Neural crest cell (in vitro differentiated cells): ENCODE measurements around the gene TBC1D20. TPM values are rescaled to one million over a fixed set of nuclear protein-coding genes. Genes with fewer than 3 reads are reported as not detected.

ENCODE experiments used
- DNase-seq: peaks from one replicate; pipeline ENCODE4 v3.0.0; 2021; ENCODE audit warnings: low read depth, mixed read lengths, low spot score
- H3K27ac Mint-ChIP-seq: one replicate; pipeline ENCODE4 v1.8.0; 2021; ENCODE audit warnings: mild to moderate bottlenecking, mixed read lengths; ENCODE audit not compliant: unreplicated experiment
- H3K27me3 Mint-ChIP-seq: 2 replicates; pipeline ENCODE4 v1.8.0; 2021; ENCODE audit warnings: low read depth, mild to moderate bottlenecking, mixed read lengths
- H3K36me3 Mint-ChIP-seq: 2 replicates; pipeline ENCODE4 v1.8.0; 2021; ENCODE audit warnings: low read depth, mild to moderate bottlenecking, mixed read lengths
- H3K4me1 Mint-ChIP-seq: 2 replicates; pipeline ENCODE4 v1.8.0; 2021; ENCODE audit warnings: mixed read lengths
- H3K4me3 Mint-ChIP-seq: one replicate; pipeline ENCODE4 v1.8.0; 2021; ENCODE audit warnings: mild to moderate bottlenecking, mixed read lengths
- H3K9me3 Mint-ChIP-seq: 2 replicates; pipeline ENCODE4 v1.8.0; 2021; ENCODE audit warnings: mixed read lengths
- total RNA-seq: library from RNA; stranded (reverse); gene quantifications from 2 replicates; pipeline ENCODE4 v1.2.1, GENCODE V29; 2021
- TF ChIP-seq, protein P1 (sequence below): fragments of 200-600 bp; sonication (generic); conservative IDR thresholded peaks from 2 replicates; pipeline ENCODE4 v1.5.0; 2021; ENCODE audit warnings: antibody characterized with exemption, mild to moderate bottlenecking

Gene TBC1D20
- total RNA-seq, 1 donor from 2014 or later: 30.4 TPM

DNA sequence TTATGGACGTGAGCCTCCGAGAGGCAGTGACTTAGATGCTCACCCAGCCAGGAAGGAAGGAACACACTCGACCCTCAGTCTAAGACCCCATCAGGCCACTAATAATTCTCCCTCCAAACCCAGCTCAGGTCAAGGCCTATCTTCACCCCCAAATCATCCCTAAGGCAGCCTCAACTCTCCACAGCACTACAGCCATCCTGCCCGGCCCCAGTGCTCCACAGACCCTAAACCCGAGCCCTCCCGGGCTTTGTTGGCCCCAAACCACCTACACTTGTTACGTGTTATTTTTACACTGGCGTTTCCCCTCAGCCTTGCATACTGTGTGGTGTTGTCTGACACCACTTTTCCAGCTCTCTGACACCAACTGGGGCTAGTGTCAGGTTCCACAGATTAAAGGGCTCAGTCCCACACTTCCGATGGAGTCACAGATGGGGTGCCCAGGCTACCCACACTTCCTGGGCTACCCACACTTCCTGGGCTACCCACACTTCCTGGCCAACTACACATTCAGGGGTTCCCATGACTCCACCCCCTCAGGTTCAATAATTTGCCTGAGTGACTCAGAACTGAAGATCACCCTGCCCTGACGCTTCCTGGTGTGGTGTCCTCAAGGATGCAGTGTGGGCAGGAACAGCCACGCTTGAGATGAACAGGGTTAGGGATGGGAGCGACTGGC lies 28.9 kb downstream of the TBC1D20 start:
- peaks cover 4% of the 10 kb centered on the region for H3K27me3 Mint-ChIP-seq
- peak overlapping the region; percentile 87 for H3K27ac Mint-ChIP-seq
- H3K4me1 Mint-ChIP-seq: peaks cover 12% of the 10 kb centered on the region
- H3K36me3 Mint-ChIP-seq: peaks cover 4% of the 10 kb centered on the region
- no peaks in the 10 kb centered on the region for H3K9me3 Mint-ChIP-seq
- peak overlapping the region; percentile 14 for H3K4me3 Mint-ChIP-seq
- TF ChIP-seq, protein P1, sequence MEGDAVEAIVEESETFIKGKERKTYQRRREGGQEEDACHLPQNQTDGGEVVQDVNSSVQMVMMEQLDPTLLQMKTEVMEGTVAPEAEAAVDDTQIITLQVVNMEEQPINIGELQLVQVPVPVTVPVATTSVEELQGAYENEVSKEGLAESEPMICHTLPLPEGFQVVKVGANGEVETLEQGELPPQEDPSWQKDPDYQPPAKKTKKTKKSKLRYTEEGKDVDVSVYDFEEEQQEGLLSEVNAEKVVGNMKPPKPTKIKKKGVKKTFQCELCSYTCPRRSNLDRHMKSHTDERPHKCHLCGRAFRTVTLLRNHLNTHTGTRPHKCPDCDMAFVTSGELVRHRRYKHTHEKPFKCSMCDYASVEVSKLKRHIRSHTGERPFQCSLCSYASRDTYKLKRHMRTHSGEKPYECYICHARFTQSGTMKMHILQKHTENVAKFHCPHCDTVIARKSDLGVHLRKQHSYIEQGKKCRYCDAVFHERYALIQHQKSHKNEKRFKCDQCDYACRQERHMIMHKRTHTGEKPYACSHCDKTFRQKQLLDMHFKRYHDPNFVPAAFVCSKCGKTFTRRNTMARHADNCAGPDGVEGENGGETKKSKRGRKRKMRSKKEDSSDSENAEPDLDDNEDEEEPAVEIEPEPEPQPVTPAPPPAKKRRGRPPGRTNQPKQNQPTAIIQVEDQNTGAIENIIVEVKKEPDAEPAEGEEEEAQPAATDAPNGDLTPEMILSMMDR: no peak
- no peak for DNase-seq

DNA sequence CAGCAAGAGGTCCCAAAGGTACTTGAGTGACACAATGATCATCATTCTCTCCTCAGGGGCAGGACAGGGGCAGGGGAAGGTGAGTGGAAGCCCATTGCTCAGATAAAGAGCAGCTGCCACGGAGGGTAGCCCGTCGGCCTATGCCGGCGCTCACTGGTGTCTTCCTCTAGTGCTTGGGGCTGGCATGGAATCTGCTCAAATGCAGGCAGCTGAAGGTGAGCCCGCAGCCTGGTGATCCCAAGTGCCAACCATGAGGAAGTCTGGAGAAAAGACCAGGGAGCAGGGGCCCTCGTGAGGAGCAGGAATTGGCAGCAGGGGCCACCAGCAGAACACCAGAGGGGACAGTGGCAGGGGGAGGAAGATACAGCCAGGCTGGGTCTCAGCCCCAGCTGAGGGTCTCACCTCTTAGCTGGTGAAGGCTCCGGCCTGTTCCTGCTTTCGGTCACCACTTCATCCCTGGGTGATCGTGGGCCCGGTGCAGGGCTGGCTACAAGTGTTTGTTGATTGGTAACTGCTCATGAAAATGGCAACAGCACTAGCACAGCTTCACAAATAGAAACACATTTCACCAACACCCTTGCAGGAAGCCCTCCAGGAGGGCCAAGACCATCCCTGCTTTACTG lies 29.5 kb downstream of the TBC1D20 start:
- Mint-ChIP-seq H3K36me3 (peaks cover 4% of the 10 kb centered on the region), H3K9me3 (no peaks in the 10 kb centered on the region), H3K27ac (no peak overlapping the region), H3K27me3 (peaks cover 4% of the 10 kb centered on the region), H3K4me3 (peak overlapping the region; percentile 14), H3K4me1 (peaks cover 12% of the 10 kb centered on the region)
- no peak for DNase-seq
- TF ChIP-seq, protein P1: no peak

DNA sequence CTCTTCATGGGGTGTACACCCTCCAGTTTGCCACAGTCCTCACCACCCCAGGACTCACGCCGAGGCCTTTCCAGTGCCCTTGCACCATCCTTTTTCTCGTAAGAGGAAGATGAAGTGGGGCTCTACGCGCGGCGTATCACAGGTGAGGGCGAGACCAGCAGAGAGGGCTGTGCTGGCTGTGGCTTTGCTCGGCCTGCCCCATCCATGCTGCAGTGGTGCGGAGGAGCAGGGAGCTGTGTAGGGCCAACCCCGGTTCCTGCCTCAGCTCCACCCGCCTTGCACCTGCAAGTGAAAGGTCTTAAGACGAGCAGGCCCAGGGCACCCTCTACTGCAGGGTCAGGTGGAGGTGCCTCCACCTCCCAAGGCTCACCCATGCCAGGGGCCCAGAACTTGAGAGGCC lies 30.1 kb downstream of the TBC1D20 start:
- H3K36me3 Mint-ChIP-seq: peaks cover 4% of the 10 kb centered on the region
- H3K4me1 Mint-ChIP-seq: peaks cover 12% of the 10 kb centered on the region
- TF ChIP-seq, protein P1: no peak
- H3K9me3 Mint-ChIP-seq: no peaks in the 10 kb centered on the region
- no peak for DNase-seq
- no peak overlapping the region for H3K4me3 Mint-ChIP-seq
- H3K27ac Mint-ChIP-seq: no peak overlapping the region
- H3K27me3 Mint-ChIP-seq: peaks cover 4% of the 10 kb centered on the region

DNA sequence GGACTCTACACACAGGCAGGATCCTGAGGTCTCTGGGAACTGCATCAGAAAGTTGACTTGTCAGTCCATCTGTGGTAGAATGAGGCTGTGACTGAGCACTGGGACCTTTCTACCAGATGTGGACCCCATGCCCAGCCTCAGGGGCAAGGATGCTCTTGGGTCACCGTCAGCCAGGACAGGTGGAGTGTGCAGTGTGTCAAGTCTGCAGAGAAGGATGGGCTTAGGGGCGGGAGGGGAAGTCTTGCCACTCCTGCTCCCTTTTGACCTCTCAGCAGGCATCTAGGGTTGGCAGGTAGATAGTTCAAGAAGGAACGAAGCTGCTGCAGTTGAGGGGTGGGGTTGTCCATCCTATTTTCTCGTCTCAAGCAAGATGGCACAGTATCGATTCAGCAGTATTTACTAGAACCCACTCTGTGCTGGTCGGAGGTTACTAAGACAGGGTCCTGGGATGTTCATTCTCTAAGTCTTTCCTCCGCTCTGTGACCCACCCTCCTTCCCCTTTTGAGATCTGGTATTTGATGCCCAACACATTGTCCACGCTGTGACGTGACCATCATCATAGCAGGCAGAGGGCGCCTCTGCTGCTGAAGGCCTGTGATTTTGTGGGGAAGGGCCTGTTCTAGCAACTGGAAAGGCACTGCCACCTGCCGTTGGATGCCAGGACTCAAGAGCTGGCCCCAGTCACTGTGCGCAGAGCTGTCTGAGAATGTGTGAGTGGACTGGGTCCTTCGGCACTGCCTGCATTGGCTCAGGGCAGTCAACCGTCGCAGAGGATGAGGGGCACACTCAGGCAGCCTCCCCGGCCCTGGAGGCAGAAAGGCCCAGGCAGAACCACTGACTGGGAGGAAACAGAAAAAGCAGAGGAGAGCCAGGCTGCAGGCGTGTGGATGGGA lies 31.1 kb downstream of the TBC1D20 start:
- Mint-ChIP-seq H3K27me3 (peaks cover 4% of the 10 kb centered on the region), H3K36me3 (peaks cover 5% of the 10 kb centered on the region), H3K4me3 (peak overlapping the region; percentile 24), H3K4me1 (peaks cover 12% of the 10 kb centered on the region), H3K9me3 (no peaks in the 10 kb centered on the region), H3K27ac (peak overlapping the region; percentile 67)
- peak; percentile 51 for DNase-seq
- TF ChIP-seq, protein P1: peak; percentile 63

DNA sequence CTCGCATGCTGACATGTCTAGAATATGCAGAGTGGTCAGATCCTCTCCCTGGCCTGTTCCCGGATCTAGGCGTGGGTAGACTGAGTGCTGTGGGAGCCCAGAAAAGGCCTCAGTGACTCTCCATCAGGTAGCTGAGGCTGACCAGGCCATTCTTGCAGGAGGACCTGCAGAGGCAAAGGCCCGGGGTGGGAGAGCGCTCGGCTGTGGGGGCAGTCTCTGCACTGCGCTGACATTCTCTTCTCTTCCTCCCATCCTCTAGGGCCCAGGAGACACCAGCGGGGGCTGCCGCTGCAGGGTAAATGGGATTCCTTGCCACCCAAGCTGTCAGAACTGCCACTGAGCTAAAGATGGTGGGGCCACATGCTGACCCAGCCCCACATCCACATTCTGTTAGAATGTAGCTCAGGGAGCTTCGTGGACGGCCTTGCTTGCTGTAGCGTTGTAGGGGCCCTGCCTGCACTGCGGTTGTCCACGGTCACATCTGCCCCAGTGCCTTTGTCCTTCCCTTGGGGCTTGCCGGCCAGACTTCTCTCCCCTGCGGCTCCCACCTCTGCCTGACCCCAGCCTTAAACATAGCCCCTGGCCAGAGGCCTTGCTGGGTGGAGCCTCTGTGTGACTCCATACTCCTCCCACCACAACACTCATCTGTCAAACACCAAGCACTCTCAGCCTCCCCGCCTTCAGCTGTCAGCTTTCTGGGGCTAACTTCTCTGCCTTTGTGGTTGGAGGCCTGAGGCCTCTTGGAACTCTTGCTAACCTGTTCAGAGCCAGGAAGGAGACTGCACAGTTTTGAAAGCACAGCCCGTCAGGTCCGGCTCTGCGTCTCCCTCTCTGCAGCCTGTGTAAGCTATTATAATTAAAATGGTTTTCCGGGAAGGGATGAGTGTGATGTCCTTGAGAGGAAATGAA lies 32.0 kb downstream of the TBC1D20 start:
- TF ChIP-seq, protein P1: no peak
- peaks cover 12% of the 10 kb centered on the region for H3K4me1 Mint-ChIP-seq
- H3K36me3 Mint-ChIP-seq: peaks cover 2% of the 10 kb centered on the region
- H3K27me3 Mint-ChIP-seq: peaks cover 4% of the 10 kb centered on the region
- no peak for DNase-seq
- no peak overlapping the region for H3K27ac Mint-ChIP-seq
- H3K4me3 Mint-ChIP-seq: peak overlapping the region; percentile 15
- no peaks in the 10 kb centered on the region for H3K9me3 Mint-ChIP-seq
